CD4-positive, alpha-beta T cell treated with Interleukin-17A for 4 hours (primary cell): Measurements from ENCODE around the gene LRRN2.
"Not testable (repeated sequence)": the region's sequence is repeated elsewhere in the genome, so short reads cannot be mapped to it uniquely, and the experiment has no call there.

Experiments
- DNase-seq: peaks from one replicate; pipeline ENCODE4 v3.0.0-alpha.2; 2020; ENCODE audit warnings: mixed read lengths

The LRRN2 gene

GRCh38 chr1:204711947-204712701, 26.6 kb upstream of the LRRN2 start:
- no peak for DNase-seq

- no peak for DNase-seq
Observed at GRCh38 chr1:204711103-204711946, 25.8 kb upstream of the LRRN2 start.

- DNase-seq, result no peak
Observed at GRCh38 chr1:204709960-204710912, 24.7 kb upstream of the LRRN2 start.

GRCh38 chr1:204709021-204709420, 23.5 kb upstream of the LRRN2 start:
- no peak for DNase-seq

- DNase-seq, result no peak
Observed at GRCh38 chr1:204706838-204707509, 21.4 kb upstream of the LRRN2 start.

GRCh38 chr1:204705888-204706837, 20.6 kb upstream of the LRRN2 start:
- no peak for DNase-seq

- no peak for DNase-seq
Observed at GRCh38 chr1:204705493-204705811, 19.9 kb upstream of the LRRN2 start.

- DNase-seq, result no peak
Observed at GRCh38 chr1:204704794-204705492, 19.4 kb upstream of the LRRN2 start.

GRCh38 chr1:204703826-204704612, 18.5 kb upstream of the LRRN2 start:
- no peak for DNase-seq

- no peak for DNase-seq
Observed at GRCh38 chr1:204703268-204703664, 17.7 kb upstream of the LRRN2 start.

- no peak for DNase-seq
Observed at GRCh38 chr1:204702552-204703267, 17.2 kb upstream of the LRRN2 start.

- DNase-seq, result no peak
Observed at GRCh38 chr1:204701229-204701628, 15.7 kb upstream of the LRRN2 start.

GRCh38 chr1:204697893-204698292, 12.4 kb upstream of the LRRN2 start:
- DNase-seq, result no peak

GRCh38 chr1:204696606-204697005, 11.1 kb upstream of the LRRN2 start:
- DNase-seq, result no peak

- DNase-seq, result no peak
Observed at GRCh38 chr1:204695692-204696091, 10.2 kb upstream of the LRRN2 start.

- DNase-seq, result no peak
Observed at GRCh38 chr1:204694145-204694544, 8.6 kb upstream of the LRRN2 start.

- no peak for DNase-seq
Observed at GRCh38 chr1:204692841-204693356, 7.4 kb upstream of the LRRN2 start.

- no peak for DNase-seq
Observed at GRCh38 chr1:204692325-204692840, 6.8 kb upstream of the LRRN2 start.

GRCh38 chr1:204691328-204691730, 5.8 kb upstream of the LRRN2 start:
- DNase-seq, result not testable (repeated sequence)
